T-helper 1 cell (primary cell): ENCODE data around the gene ELOA.
A peak's percentile ranks its signal among the peaks of the same experiment; 100 is the strongest.
"Not testable (repeated sequence)": the region's sequence is repeated elsewhere in the genome, so short reads cannot be mapped to it uniquely, and the experiment has no call there.

ENCODE experiments used
- DNase-seq, 5 donors: peaks; one replicate each; pipeline ENCODE4 v3.0.0-alpha.2; 2012 to 2020
- total RNA-seq, 4 donors: gene quantifications; one replicate each; lab custom pipeline; 2026; lab: John Stamatoyannopoulos, UW

ELOA gene, protein sequence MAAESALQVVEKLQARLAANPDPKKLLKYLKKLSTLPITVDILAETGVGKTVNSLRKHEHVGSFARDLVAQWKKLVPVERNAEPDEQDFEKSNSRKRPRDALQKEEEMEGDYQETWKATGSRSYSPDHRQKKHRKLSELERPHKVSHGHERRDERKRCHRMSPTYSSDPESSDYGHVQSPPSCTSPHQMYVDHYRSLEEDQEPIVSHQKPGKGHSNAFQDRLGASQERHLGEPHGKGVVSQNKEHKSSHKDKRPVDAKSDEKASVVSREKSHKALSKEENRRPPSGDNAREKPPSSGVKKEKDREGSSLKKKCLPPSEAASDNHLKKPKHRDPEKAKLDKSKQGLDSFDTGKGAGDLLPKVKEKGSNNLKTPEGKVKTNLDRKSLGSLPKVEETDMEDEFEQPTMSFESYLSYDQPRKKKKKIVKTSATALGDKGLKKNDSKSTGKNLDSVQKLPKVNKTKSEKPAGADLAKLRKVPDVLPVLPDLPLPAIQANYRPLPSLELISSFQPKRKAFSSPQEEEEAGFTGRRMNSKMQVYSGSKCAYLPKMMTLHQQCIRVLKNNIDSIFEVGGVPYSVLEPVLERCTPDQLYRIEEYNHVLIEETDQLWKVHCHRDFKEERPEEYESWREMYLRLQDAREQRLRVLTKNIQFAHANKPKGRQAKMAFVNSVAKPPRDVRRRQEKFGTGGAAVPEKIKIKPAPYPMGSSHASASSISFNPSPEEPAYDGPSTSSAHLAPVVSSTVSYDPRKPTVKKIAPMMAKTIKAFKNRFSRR
- 47.6 to 67.5 (median 60.0) reads per million in 4 donors for total RNA-seq

DNA sequence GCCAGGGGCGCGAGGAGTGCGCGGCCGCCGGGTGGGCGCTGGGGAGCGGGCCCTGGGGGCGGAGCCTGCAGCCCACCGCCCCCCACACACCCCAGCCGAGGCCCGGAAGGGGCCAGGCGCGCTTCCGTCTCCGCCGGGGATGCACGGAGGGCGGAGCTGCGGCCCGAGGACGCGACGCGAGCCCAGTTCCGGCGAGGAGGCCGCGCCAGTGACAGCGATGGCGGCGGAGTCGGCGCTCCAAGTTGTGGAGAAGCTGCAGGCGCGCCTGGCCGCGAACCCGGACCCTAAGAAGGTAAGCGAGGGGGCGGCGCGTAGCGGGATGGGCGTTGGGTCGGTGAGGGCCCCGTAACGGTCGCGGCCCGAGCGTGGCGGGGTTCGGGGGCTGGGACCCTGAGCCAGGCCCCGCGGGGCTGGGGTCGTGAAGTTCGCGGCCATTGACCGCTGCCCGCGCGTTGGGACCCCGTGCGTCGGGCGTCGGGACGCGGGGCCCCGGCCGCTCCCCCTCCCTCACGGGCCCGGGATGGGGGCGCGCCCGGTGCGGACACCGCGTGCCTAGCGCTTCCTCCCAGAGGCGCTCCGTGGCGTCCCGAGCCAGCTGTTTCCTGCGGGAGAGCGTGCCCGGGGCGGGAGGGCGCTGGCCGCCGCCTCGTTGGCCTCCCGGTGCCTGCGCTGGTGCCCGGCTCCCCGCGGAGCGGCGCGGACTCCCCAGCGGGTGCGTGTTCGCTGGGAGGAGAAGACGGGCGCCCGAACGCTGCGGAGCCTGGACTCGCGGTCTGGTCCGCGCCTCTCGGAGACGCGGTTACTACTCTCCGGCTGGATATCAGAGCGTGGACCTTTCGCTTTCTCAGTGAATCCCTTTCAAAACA is at the start of gene ELOA:
ELOA (plus strand) TSS at position 185 of the 866 bp plus-strand sequence; CDS start at position 218, 33 bp downstream.
- peak; percentile 62 to 82 (median 68) for DNase-seq

DNA sequence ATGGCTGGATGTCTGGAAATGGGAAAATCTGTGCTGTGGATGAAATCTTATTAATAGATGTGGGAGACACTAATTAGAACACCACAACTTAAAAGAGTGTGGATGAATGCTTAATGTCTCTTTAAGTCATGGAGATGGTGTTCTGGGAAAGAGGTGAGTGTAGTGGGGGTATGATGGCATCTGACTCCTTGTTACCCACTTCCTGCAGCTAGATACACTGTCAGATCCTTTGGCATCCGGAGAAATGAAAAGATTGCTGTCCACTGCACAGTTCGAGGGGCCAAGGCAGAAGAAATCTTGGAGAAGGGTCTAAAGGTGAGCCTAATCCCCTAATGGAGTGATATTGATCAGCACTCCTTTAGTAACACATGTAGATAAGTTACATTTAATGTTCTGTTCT is 49.7 kb upstream of the ELOA start:
- no peak for DNase-seq

DNA sequence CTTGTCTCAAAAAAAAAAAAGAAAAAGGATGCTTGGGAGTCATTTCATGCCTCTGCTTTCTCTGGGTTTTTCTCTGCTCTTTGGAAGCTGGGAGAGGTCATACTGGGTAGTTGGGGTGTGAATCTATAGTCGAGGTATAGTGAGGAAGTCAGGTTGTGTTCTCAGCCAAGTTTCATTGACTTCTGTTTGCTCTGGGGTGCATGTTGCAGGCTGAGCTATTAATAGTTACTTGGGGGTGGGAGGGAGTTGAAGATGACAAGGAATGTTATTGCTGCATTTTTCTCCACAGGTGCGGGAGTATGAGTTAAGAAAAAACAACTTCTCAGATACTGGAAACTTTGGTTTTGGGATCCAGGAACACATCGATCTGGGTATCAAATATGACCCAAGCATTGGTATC is 48.9 kb upstream of the ELOA start:
- DNase-seq, result no peak

DNA sequence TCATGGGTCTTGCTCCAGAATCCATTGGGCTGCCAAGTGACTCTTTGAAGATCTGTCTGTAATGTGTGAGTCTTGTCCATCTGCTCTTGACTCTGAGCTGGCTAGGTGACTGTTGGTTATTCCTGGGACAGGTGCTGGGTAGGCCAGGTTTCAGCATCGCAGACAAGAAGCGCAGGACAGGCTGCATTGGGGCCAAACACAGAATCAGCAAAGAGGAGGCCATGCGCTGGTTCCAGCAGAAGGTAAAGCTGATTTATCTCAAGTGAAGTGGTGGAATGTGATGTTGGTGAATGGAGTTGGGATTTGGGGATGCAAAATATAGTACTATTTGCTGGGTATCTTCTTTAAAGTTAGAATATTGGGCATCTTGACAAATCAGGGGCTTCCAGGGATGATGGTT is 47.6 kb upstream of the ELOA start:
- DNase-seq, result no peak

DNA sequence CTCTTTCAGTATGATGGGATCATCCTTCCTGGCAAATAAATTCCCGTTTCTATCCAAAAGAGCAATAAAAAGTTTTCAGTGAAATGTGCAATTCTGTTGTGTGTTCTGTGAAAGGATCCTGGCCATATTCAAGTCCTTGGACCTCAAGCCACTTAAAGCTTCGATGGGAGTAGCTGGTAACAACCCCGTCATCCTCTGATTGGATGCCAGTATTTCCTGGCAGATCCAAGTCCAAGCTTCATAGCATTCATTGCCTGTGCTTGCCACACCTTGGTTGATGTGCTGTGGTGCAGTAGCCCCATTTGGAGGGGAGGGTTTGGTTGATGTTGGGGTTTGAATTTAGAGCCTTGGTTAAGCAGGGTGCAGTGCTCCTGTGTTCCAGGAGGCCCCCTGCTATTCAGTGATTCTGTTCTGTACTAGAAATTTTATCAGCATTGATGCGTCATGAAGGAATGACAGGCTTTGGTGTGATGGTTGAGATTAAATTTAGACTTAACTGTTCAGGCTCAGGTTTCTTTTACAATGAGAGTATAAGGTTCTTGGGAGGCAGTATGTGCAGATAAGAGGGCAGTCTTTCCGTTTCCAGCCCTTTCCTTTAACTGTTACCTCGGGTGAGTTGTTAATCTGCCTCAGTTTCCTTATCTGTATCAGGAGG is 46.8 kb upstream of the ELOA start:
- no peak for DNase-seq

DNA sequence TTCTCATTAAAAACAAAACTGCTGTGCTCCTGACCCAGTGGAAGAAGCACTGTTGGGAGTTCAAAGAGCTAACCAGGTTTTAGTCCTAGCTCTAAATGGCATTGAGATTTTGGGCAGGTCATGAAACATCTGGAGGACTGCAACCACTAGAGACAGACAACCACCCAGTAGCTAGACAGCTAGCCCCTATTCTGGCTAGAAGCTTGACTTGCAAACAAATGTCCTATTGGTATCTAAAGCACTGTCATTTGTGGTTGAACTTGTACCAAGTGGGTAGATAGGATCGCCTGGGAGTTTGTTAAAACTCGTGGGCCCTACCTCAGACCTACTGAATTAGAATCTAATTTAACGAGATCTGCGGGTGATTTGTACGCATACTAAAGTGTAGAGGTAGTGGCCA is 44.8 kb upstream of the ELOA start:
- no peak for DNase-seq

DNA sequence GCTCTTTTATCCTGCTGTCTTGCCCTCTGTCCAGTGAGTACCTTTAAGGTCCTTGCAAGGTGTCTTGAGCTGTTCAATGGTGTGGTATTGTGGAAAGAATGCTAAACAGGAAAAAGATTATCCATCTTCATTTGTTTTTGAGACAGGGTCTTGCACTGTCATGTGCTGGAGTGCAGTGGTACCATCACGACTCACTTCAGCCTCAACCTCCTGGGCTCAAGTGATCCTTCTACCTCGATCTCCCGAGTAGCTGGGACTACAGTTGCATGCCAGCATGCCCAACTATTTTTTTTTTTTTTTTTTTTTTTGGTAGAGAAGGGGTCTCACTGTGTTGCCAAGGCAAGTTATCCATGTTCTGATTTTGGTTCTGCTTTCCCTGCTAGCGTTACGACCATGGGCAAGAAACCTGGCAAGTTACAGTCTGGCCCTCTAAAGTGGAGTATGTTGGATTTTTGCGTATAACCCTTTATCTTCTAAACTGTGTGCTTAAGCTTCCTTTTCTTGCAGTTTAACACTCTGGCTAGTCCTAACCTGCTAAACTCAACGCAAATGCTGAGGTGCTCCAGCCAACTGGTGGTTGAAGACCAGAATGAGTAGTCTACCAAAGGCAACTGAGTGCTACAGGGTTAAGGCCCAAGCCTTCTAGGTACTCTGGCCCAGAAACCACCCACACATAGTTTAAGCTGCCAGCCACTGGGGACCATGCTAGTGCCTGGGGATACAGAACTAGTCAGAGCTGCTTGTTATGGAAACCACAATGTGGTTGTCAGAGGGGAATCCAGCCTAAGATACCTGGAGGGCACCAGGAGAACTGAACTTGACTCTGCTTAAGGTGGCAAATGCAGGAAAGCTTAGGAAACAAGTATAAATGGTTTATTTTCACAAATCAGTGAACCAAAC is 43.7 kb upstream of the ELOA start:
- no peak for DNase-seq

DNA sequence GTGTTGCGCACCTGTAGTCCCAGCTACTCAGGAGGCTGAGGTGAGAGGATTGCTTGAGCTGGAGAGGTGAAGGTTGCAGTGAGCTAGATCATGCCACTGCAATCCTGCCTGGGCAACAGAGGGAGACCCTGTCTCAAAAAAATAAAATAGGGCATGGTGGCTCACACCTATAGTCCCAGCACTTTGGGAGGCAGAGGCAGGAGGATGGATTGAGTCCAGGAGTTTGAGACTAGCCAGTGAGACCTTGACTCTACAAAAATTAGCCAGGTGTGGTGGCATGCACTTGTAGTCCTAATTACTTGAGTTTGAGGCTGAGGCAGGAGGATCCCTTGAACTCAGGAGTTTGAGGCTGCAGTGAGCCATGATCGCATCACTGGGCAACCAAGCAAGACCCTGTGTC is 42.0 kb upstream of the ELOA start:
- no peak for DNase-seq

DNA sequence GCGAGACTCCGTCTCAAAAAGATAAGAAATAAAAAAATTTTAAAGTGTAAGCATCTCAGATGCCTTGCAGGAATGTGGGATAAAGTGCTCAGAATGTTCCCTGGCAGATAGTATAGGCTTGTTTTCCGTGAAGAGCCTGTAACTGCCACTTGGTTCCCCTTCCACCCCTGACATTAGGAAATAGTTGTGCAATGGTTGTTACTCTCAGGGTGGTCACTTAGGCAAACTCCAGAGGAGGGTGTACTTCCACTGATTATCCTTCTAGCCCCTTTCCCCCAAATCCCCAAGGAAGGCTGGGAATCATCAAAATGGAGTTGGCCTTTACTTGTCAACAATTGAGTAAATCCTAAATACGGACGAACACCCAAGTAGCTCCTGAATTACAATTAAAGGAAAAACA is 41.3 kb upstream of the ELOA start:
- no peak for DNase-seq

DNA sequence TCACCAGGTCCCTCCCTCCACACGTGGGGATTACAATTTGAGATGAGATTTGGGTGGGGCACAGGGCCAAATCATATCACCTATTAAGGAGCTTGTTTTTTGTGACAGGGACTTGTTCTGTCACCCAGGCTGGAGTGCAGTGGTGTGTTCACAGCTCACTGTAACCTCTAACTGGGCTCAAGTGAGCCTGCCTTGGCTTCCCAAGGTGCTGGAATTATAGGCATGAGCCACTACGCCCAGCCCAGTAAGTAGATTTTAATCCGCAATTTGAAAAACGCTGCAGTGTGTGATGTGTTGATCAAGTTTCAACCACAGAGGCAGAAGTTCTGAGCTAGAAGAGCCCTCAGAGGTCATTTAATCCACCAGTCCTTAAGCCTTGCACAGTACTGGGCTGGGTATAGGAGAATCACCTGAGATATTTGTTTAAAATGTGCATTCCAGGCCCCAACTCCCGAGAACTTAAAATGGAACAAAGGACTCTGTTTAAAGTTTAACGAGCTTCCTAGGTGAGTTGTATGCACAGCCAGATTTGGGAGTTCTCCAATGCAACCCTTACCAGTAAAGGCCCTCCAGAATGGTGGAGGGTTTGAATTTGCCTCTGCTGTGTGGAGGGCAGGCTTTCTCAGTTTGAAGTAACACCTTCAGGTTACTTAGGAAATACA is 38.3 kb upstream of the ELOA start:
- DNase-seq, result no peak

DNA sequence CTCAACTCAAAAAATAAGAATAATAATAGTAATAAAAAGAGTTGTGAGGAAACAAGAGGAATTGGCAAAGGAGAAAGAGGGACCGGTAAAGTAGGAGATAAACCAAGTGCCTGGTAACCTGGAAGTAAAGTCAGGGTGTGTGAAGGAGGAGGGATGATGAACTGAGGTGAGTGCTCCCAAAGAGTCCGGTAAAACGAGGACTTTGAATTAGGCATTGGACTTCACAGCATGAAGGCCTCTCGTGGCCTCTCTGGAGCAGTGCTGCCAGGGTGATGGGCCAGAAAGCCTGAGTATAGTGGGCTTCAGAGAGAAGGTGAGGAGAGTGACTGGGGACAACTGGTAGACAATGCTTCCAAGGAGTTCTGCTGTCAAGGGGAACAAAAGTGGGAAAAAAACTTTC is 34.0 kb upstream of the ELOA start:
- no peak for DNase-seq

DNA sequence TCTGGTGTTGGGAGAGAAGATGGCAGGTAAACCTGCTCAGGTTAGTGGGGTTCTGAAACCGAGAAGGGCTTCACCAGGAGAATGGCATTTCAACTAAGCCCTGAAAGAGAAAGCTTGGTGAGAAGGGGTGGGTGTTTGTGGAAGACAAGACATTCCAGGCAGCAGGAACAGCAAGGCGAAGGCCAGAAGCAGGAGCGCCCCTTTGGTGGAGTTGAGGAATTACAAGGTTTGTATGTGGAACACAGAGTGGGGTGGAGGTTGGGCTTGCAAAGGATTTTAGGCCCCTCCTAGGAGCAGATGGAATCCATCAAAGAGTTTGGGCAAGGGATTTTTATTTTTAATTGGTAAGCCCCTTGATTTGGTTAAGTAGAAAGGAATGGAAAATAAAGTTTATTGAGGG is 24.8 kb upstream of the ELOA start:
- no peak for DNase-seq

DNA sequence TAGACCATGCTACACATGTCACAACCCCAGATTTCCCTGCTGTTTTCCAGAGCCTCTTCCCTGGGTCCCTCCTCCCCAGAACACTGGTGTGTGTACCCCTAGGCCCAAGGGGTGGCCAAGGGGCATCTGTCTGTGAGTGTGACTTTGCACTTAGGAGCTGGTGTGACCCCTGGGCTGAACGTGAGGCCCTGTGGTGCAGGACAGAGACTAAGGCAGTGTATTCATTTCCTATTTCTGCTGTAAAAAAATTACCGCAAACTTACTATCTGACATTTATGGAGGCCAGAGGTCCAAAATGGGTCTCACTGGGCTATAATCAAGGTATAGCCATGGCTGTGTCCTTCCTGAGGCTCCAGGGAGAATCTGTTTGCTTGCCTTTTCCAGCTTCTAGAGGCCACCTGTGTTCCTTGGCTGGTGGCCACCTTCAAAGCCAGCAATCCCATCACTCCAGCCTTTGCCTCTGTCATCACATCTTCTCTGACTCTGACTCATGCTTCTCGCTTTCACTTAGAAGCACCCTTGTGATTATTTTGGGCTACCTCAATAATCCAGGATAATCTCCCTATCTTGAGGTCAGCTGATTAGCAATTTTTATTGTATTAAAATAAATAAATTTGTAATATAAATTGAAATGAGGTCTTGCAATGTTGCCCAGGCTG is 24.0 kb upstream of the ELOA start:
- DNase-seq, result no peak

DNA sequence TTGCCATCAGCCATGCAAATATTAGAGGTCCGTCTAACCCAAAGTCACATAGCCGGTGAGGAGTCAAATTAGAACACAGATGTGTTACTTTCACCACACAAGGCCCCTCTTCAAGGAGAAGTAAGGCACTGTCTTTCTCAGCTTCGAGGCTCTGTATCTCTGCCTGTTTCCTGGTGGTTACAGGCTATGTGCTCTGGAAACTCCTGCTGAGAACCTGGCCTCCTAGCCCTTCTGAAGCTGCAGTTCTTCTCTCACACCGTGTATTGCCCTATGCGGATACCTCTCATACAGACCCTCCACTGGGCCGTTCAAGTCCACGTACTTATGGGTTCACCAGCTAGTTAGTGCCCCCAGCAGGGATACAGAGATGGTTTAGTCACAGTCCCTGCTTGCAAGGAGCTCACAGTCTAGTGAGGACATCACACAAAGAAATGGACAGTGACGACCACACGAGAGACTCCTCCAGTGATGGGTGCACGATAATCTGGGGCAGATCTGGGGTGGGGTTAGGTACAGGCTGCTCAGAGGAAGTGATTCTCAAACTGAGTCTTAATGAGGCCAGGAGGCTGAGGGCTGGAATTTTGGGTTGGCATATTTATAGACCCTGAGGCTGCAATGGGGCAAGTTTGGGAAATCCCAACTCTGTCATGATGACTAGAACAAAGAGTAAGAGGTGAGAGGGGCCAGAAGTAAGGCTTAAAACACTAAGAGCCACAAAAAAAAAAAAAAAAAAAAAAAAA is 22.8 kb upstream of the ELOA start:
- peak in 1 of 5 donors; percentile 10 for DNase-seq

DNA sequence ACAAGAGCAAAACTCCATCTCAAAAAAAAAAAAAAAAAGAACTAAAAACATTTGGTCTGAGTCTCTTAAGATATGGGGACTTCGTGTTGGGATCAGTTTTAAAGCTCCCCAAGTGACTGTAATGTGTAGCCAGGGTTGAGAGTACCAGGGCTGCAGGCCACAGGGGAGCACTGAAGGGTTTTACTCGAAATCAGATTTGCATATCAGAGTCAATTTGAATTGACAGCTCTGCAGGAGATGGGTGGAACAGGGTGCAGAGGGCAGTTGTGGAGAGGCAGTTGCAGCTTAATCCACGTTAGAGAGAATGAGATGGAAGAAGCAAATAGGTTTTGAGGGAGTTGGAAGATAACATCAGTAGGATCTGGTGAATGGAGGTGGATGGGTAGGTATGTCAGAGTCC is 20.6 kb upstream of the ELOA start:
- no peak for DNase-seq

DNA sequence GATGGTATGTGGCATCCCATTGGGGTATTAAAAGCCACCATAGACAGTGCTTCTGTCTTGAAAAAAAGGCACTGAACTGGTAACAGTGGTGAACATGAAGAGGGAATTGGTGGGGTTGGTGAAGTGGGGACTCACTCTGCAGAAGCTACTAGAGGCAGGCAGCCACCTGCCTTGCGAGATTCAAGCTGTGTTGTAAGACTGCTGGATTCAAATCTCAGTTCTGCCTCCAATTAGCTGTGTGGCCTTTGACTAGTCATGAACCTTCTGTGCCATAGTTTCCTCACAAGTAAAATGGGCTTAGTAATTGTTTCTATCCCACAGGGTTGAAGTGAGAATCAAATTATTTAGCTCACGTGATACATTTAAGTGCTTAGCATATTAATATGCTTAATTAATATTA is 16.6 kb upstream of the ELOA start:
- DNase-seq, result no peak

DNA sequence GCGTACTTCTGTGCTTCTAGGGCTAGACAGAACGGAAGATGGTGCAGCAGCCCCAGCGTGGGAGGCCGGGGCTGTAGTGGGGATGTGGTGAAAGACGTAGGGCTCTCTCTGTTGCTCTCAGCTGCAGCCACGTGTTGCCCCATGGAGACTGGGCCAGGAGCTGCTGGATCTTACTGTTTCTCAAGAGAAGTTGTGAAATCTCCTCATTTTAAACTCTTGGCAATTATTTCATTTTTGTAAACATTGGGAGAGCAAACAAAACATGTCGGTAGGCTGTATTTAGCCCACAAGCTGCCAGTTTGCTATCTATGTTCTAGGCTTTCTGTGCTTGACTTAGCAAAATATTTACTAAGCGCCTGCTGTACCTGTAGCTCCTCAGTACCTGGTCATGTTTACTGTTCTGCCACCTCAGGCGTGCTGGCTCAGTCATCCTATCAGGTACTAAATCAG is 15.9 kb upstream of the ELOA start:
- no peak for DNase-seq

DNA sequence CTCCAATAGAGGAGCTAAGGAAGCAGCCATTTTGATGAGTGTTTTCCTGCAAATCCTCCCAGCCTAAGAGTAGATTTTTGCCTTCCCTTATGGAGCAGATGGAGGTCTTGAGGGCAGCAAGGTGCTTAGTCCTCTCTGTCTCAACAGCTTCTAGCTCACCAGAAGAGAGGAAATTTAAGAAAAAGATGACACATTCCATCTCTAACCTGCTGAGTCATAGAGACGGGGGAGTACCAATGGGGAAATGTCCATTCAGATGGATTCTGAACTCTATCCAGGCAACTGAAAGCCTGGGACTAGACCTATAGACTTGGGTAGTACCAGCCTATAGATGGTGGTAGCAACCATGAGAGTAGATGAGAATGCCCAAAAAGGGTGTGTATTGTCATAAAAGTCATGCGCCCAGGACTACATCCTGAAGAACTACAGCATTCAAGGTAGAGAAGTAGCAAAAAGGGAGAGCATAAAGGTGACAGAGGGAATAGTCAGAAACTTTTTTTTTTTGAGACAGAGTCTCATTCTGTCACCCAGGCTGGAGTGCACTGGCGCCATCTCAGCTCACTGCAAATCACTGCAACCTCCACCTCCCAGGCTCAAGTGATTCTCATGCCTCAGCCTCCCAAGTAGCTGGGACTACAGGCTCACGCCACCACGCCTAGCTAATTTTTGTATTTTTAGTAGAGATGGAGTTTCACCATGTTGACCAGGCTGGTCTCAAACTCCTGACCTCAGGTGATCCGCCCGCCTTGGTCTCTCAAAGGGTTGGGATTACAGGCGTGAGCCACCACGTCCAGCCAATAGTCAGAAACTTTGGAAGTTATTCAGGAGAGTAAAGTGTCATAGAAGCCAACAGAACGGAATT is 10.7 kb upstream of the ELOA start:
- DNase-seq, result no peak

DNA sequence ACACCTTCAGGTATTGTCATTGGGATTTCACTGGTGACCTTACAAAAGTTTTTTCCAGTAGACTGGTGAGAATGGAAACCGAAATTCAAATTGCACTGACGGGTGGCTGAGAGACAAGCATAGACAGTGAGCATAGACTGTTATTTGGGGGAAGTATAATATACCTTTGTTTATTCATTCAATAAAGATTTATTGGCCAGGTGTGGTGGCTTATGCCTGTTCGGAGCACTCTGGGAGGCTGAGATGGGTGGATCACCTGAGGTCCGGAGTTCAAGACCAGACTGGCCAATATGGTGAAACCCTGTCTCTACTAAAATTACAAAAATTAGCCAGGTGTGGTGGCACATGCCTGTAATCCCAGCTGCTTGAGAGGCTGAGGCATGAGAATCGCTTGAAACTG is 10.0 kb upstream of the ELOA start:
- DNase-seq, result not testable (repeated sequence)
